ENCODE data around the gene YY1.

Gene YY1

DNA sequence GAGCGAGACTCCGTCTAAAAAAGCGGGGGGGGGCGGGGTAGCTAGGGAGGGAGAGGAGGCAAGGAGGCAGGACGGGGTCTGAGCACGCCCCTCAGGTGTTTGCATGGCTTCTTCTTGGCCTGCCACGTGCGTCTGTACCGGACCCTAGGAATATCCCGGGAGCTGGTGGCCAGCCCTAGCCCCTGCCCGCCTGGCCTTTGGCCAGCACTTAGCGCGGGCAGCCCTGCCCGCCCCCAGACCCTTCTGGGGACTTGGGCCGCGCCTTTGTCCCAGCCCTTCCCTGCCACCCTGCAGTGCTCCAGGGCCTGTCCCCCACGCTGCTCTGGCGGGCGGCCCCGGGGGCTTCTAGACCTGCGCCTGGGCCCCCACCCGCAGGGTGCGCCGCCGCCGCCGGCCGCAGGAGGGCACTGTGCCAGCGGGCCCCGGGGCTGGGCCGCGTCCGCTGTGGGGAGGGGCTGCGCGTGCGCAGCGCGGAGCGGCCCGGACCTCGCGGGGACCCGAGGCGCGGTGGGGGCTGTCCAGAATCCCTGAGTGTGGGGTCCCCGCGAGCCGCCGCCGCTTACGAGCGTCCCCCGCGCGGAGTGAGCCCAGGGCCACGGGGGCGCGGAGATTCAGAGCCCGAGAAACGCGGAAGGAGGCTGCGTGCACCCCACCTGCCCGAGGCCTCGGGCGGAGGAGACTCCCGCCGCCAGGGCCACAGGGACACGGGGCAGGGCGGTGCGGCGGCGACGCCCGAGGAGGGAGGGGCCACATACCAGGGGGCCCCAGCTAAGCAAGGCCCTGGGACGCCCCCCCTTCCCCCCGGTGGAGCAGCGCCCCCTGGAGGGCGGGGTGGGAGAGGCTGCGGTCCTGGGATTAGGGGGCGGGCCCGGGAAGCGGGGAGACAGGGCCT is 46.3 kb downstream of the YY1 start (continued):
- TF ChIP-seq OVOL3 (tag by site-specific recombination; IDR thresholded peaks at IDR 0.05) = no peak
- TF ChIP-seq KLF10 (tag by site-specific recombination; IDR thresholded peaks at IDR 0.05) = peak; percentile 35; the same call in 1 of the 2 replicates
- TF ChIP-seq ZNF629 (tag by site-specific recombination; IDR thresholded peaks at IDR 0.05) = peak; percentile 21; the same call in 1 of the 2 replicates
- TF ChIP-seq ZNF792 (tag by site-specific recombination; IDR thresholded peaks at IDR 0.05) = 0 out of 2 replicates have a peak, but pooled peaks have one; percentile 34
- TF ChIP-seq ZFHX2 (tag by site-specific recombination; conservative IDR thresholded peaks at IDR 0.05) = peak; percentile 24
- no peak; the same call in 1 of the 2 replicates for TF ChIP-seq BCL11B (tag by site-specific recombination; IDR thresholded peaks at IDR 0.05; ENCODE audit: low read depth)
- TF ChIP-seq, protein P1, sequence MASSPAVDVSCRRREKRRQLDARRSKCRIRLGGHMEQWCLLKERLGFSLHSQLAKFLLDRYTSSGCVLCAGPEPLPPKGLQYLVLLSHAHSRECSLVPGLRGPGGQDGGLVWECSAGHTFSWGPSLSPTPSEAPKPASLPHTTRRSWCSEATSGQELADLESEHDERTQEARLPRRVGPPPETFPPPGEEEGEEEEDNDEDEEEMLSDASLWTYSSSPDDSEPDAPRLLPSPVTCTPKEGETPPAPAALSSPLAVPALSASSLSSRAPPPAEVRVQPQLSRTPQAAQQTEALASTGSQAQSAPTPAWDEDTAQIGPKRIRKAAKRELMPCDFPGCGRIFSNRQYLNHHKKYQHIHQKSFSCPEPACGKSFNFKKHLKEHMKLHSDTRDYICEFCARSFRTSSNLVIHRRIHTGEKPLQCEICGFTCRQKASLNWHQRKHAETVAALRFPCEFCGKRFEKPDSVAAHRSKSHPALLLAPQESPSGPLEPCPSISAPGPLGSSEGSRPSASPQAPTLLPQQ (tag by site-specific recombination; IDR thresholded peaks at IDR 0.05) = peak; percentile 88
- 0 out of 2 replicates have a peak, but pooled peaks have one; percentile 20 for TF ChIP-seq ZFP37 (tag by site-specific recombination; IDR thresholded peaks at IDR 0.05)
- TF ChIP-seq ZNF157 (tag by site-specific recombination; IDR thresholded peaks at IDR 0.05) = no peak
- TF ChIP-seq ZSCAN16 (tag by site-specific recombination; IDR thresholded peaks at IDR 0.05) = 0 out of 2 replicates have a peak, but pooled peaks have one; percentile 64
- peak; percentile 65; the same call in 1 of the 2 replicates for TF ChIP-seq ZNF391 (tag by site-specific recombination; IDR thresholded peaks at IDR 0.05; ENCODE audit: borderline replicate concordance, low read depth)
- TF ChIP-seq BCL11A (tag by site-specific recombination; IDR thresholded peaks at IDR 0.05; ENCODE audit: low read depth) = peak; percentile 17; the same call in 1 of the 2 replicates
- peak; percentile 59 for TF ChIP-seq ZNF341 (tag by site-specific recombination; IDR thresholded peaks at IDR 0.05; ENCODE audit: low read depth)
- TF ChIP-seq, protein P2, sequence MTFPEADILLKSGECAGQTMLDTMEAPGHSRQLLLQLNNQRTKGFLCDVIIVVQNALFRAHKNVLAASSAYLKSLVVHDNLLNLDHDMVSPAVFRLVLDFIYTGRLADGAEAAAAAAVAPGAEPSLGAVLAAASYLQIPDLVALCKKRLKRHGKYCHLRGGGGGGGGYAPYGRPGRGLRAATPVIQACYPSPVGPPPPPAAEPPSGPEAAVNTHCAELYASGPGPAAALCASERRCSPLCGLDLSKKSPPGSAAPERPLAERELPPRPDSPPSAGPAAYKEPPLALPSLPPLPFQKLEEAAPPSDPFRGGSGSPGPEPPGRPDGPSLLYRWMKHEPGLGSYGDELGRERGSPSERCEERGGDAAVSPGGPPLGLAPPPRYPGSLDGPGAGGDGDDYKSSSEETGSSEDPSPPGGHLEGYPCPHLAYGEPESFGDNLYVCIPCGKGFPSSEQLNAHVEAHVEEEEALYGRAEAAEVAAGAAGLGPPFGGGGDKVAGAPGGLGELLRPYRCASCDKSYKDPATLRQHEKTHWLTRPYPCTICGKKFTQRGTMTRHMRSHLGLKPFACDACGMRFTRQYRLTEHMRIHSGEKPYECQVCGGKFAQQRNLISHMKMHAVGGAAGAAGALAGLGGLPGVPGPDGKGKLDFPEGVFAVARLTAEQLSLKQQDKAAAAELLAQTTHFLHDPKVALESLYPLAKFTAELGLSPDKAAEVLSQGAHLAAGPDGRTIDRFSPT (tag by site-specific recombination; IDR thresholded peaks at IDR 0.05) = peak; percentile 11; the same call in 1 of the 2 replicates
- TF ChIP-seq ZNF768 (tag by site-specific recombination; IDR thresholded peaks at IDR 0.05) = no peak
- peak; percentile 9; the same call in 1 of the 2 replicates for TF ChIP-seq ZNF223 (tag by site-specific recombination; IDR thresholded peaks at IDR 0.05)
- no peak for TF ChIP-seq ZNF112 (tag by site-specific recombination; IDR thresholded peaks at IDR 0.05)
- no peak for TF ChIP-seq SCRT1 (tag by site-specific recombination; IDR thresholded peaks at IDR 0.05; ENCODE audit: borderline replicate concordance)
- TF ChIP-seq, protein P3, sequence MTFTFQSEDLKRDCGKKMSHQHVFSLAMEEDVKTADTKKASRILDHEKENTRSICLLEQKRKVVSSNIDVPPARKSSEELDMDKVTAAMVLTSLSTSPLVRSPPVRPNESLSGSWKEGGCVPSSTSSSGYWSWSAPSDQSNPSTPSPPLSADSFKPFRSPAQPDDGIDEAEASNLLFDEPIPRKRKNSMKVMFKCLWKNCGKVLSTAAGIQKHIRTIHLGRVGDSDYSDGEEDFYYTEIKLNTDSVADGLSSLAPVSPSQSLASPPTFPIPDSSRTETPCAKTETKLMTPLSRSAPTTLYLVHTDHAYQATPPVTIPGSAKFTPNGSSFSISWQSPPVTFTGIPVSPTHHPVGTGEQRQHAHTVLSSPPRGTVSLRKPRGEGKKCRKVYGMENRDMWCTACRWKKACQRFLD (tag by site-specific recombination; IDR thresholded peaks at IDR 0.05) = no peak

DNA sequence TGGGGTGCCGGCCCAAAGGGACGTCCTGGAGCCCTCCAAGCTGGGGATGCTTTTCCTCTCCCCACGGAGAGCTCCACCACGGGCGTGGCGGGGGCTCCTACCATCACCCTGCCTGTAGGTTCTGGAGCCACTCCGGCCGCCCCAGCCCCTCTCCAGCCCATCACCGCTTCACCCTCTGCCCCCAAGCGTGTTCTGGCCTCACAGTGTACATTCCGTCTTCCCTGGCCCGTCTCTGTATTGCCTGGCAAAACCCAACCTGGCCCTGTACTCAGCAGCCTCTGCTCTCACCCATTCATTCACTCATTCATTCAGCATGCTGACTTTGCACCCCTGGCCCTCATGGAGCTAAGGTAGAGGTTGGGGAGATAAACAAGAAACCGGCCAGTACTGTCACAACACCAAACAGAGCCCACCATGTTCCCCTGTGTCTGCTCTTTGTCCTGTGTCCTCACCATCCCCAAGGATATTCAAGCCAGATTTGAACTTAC is 47.0 kb downstream of the YY1 start:
- Histone ChIP-seq H3K4me1 (ENCODE audit: control insufficient read depth, insufficient read depth, low read length) (no peaks in the 10 kb centered on the region; the same call in 1 of the 2 replicates), H3K9me3 (ENCODE audit: control insufficient read depth, insufficient read depth, low read depth, low read length) (no peaks in the 10 kb centered on the region), H3K4me3 (ENCODE audit: low read depth, low read length) (peak overlapping the region; percentile 71; the same call in 1 of the 2 replicates), H3K27ac (ENCODE audit: extremely low read depth, low read depth, low read length) (peak overlapping the region; percentile 90; the same call in 1 of the 2 replicates), H3K36me3 (ENCODE audit: control insufficient read depth in 2 of 2, insufficient read depth in 1 of 2, low read length in 2 of 2) (peaks cover 0 to 19% of the 10 kb centered on the region in 2 experiments; a peak in 2 of 3 replicates)
- ChIA-PET POLR2A (interaction anchor here (0.6 to 1.2 kb wide), 4 partner anchors 13 to 237 kb away, joined by 3 to 4 read pairs (median 4); a partner anchor contains a TSS), CTCF (interaction anchor here (0.6 to 3.5 kb wide), 16 partner anchors 8 to 113 kb away, joined by 3 to 30 read pairs (median 4); no protein-coding TSS in a partner anchor)
- TF ChIP-seq, protein P4, sequence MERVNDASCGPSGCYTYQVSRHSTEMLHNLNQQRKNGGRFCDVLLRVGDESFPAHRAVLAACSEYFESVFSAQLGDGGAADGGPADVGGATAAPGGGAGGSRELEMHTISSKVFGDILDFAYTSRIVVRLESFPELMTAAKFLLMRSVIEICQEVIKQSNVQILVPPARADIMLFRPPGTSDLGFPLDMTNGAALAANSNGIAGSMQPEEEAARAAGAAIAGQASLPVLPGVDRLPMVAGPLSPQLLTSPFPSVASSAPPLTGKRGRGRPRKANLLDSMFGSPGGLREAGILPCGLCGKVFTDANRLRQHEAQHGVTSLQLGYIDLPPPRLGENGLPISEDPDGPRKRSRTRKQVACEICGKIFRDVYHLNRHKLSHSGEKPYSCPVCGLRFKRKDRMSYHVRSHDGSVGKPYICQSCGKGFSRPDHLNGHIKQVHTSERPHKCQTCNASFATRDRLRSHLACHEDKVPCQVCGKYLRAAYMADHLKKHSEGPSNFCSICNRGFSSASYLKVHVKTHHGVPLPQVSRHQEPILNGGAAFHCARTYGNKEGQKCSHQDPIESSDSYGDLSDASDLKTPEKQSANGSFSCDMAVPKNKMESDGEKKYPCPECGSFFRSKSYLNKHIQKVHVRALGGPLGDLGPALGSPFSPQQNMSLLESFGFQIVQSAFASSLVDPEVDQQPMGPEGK (tag by site-specific recombination; IDR thresholded peaks at IDR 0.05) = 0 out of 2 replicates have a peak, but pooled peaks have one; percentile 11
- peak; percentile 88 for TF ChIP-seq ZNF600 (tag by site-specific recombination; IDR thresholded peaks at IDR 0.05)
- TF ChIP-seq ZNF24 (tag by site-specific recombination; IDR thresholded peaks at IDR 0.05) = peak; percentile 36; the same call in 1 of the 2 replicates
- TF ChIP-seq ZBTB48 (tag by site-specific recombination; IDR thresholded peaks at IDR 0.05) = 0 out of 2 replicates have a peak, but pooled peaks have one; percentile 40
- TF ChIP-seq SP3 (tag by site-specific recombination; IDR thresholded peaks at IDR 0.05) = peak; percentile 40; the same call in 1 of the 2 replicates
- TF ChIP-seq ZIC2 (tag by site-specific recombination; IDR thresholded peaks at IDR 0.05) = 0 out of 2 replicates have a peak, but pooled peaks have one; percentile 37
- peak; percentile 31; the same call in 1 of the 2 replicates for TF ChIP-seq KLF8 (tag by site-specific recombination; IDR thresholded peaks at IDR 0.05)
- TF ChIP-seq KLF7 (tag by site-specific recombination; IDR thresholded peaks at IDR 0.05; ENCODE audit: borderline replicate concordance) = no peak

Data from HEK293 (cell line).